Fibroblast of pulmonary artery (primary cell): Measurements from ENCODE around the gene FAAP20.

Source experiments
- DNase-seq: peaks from one replicate; pipeline ENCODE4 v3.0.0-alpha.2; 2010; ENCODE audit warnings: low read depth
- H3K4me3 ChIP-seq: replicated peaks from 2 replicates; pipeline ENCODE4 v1.5.1; 2011; ENCODE audit warnings: low read depth, mild to moderate bottlenecking, control low read depth, low read length, moderate library complexity
- TF ChIP-seq, protein P1 (sequence below): IDR thresholded peaks from 2 replicates; pipeline ENCODE4 v1.5.1; 2011; ENCODE audit warnings: mild to moderate bottlenecking, control low read depth, low read length, inconsistent platforms; ENCODE audit errors: missing control alignments

FAAP20 gene

DNA sequence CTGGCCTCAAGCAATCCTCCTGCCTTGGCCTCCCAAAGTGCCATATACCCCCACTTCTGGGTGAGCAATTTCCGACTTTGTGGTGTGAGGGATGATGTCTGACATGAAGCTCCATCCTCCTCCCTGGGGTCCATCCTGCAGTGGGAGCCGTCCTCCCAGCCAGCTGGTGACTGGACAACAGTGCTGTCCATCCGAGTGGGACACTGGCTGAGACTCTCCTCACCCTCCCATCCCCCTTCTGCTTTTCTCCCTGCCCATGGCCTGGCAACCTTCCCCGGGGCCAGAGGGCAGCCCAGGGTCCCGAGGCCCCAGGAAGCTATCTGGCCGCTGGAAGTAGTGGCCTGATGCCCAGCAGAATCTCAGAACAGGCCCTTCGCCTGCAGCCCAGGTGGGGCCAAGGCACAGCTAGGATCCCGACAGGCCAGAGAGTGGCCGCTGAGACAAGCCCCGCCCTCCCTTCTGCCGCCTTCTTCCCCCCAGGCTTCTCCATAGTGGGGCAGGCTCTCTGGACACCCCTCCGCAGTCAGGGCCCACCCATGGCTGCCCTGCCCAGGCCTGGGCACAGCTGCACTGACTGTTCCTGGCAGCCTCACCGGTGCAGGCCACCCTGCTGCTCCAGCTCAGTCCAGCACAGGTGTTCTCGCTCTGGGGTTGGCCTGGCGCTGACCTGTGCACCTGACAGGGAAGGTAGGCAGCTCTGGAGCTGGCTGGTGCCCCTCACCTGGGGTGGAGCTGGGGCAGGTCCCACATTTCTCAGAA is 8.4 kb upstream of the FAAP20 start:
- H3K4me3 ChIP-seq: no peak overlapping the region
- TF ChIP-seq, protein P1, sequence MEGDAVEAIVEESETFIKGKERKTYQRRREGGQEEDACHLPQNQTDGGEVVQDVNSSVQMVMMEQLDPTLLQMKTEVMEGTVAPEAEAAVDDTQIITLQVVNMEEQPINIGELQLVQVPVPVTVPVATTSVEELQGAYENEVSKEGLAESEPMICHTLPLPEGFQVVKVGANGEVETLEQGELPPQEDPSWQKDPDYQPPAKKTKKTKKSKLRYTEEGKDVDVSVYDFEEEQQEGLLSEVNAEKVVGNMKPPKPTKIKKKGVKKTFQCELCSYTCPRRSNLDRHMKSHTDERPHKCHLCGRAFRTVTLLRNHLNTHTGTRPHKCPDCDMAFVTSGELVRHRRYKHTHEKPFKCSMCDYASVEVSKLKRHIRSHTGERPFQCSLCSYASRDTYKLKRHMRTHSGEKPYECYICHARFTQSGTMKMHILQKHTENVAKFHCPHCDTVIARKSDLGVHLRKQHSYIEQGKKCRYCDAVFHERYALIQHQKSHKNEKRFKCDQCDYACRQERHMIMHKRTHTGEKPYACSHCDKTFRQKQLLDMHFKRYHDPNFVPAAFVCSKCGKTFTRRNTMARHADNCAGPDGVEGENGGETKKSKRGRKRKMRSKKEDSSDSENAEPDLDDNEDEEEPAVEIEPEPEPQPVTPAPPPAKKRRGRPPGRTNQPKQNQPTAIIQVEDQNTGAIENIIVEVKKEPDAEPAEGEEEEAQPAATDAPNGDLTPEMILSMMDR: no peak
- DNase-seq: no peak

DNA sequence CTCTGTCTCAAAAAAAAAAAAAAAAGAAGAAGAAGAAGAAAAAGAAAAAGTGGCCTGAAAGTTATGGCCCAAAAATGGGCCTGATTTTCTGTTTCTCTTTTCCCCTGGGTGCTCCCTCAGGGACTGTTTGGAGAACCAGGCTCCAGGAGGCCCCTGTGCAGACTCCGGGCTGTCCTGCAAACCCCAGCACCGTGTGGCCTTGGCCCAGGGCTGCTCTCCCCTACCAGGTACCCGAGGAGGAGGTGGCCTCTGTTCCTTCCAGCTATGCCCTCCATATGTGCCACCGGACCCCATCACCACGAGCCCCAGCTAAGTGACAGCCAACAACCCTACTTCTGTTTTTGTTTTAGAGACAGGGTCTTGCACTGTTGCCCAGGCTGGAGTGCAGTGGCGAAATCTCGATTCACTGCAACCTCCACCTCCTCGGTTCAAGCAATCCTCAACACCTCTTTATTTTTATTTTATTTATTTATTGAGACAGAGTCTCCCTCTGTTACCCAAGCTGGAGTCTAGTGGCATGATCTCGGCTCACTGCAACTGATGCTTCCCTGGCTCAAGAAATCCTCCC is 7.5 kb upstream of the FAAP20 start:
- H3K4me3 ChIP-seq: no peak overlapping the region
- TF ChIP-seq, protein P1: no peak
- DNase-seq: no peak

DNA sequence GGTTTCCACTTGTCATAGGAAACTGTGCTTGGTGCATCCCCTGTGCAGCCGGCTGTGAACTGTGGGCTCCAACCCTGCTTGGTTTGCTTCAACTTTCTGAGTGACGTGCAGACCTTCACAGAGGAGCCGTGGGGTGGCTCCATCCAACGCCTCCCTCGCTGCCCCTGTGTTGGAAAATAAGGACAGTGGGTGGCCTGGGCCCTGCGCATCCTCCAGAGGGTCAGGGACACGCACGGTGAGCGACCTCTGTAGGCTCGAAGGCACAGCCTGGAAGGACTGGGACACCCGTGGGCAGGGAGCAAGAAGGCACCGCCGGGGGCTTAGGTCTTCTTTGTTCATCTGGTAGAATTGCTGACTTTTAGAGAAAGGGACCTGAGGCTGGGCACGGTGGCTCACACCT is 6.5 kb upstream of the FAAP20 start:
- DNase-seq: no peak
- no peak overlapping the region for H3K4me3 ChIP-seq
- TF ChIP-seq, protein P1: no peak

DNA sequence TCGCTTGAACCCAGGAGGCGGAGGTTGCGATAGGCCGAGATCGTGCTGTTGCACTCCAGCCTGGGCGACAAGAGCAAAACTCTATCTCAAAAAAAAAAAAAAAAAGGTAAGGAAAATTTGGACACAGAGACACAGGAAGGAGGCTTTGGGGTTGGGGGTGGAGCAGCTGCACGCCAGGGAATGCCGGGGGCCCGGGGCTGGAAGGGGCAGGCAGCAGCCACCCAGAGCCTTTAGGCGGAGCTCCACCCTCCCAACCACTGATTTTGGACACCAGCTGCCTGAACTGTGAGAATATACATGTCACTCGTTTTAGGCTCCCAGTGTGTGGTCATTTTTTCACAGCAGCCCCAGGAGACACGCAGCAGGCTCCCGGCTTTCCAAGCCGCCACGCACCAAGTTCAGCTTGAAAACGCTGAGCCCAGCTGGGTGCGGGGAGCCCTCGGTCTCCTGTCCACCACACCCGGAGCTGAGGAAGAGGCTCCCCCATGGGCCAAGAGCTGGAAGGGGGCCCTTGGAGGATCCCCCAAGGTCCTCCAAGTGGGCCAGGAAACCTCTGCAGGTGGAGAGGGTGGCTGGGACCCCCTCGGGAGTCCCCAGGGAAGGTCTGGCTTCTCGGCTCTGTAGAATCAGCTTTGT is 5.9 kb upstream of the FAAP20 start:
- TF ChIP-seq, protein P1: no peak
- DNase-seq: no peak
- H3K4me3 ChIP-seq: no peak overlapping the region

DNA sequence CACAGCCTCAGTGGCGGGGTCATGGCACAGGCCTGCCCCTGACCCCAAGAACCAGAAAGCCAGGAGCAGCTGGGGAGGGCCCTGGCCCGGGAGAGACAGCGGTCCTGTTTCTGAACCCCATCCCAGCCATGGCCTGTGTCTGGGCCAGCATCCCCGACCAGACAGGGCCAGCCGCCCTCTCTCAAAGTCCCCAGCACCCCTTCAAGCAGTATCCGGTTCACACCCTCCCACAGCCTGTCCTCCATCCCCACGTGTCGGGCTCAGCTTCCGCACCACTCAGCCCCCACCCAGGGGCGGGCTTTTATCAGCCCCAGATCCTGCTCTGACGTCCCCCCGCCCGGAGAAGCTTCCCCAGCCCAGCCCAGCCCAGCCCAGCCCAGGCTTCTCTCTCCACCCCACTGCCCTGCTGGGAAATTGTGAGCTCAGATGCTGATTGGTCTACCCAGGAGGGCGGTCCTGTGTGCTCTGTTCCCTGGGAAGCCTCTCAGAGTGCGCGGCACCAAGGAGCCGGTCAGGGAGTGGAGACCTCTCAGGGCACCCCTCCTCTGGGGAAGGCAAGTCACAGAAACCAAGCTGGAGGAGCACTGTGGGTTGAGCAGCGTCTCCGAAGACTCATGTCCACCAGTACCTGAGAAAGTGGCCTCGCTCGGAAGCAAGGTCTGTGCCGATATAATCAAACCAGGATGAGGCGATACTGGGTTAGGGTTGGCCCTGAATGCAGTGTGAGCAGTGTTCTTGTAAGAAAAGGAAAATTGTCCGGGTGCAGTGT is 4.7 kb upstream of the FAAP20 start:
- TF ChIP-seq, protein P1: peak; percentile 3
- peak overlapping the region; percentile 63 for H3K4me3 ChIP-seq
- DNase-seq: peak; percentile 89

DNA sequence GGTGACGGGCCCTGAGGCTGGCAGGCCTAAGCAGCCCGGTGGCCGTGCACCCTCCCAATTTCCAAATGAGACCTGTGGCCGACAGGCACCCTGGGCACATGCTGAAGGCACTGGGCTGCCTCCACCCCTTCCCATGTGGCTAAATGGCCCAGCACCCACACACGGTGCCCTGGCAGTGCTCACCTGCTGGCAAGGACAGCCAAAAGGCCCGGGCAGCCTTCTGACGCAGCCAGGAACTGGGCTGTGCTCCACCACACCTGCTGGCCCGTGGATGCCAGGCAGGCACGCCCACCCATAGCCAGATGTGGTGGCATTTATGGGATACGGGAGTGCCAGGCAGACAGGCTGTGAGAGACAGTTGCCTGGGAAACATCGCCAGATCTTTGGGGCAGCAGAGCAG is 4.0 kb upstream of the FAAP20 start:
- no peak overlapping the region for H3K4me3 ChIP-seq
- TF ChIP-seq, protein P1: no peak
- no peak for DNase-seq
